Smooth muscle cell (in vitro differentiated cells): Measurements from ENCODE around the gene TYW1. TPM values are rescaled to one million over a fixed set of nuclear protein-coding genes. Genes with fewer than 3 reads are reported as not detected.
"Not testable (repeated sequence)": the region's sequence is repeated elsewhere in the genome, so short reads cannot be mapped to it uniquely, and the experiment has no call there.

ENCODE experiments used
- DNase-seq: peaks from one replicate; lab custom pipeline; 2025; ENCODE audit not compliant: unreplicated experiment; lab: John Stamatoyannopoulos, UW
- H2AFZ ChIP-seq: fragments of 200-600 bp; sonication (generic); 2 replicates; pipeline ENCODE4 v1.6.0; 2016; ENCODE audit warnings: antibody characterized with exemption, low read depth, mild to moderate bottlenecking
- H3F3A ChIP-seq: fragments of 200-600 bp; sonication (generic); 2 replicates; pipeline ENCODE4 v1.6.0; 2017; ENCODE audit warnings: antibody characterized with exemption, low read depth
- H3K27ac ChIP-seq: fragments of 200-600 bp; sonication (generic); 2 replicates; pipeline ENCODE4 v1.5.1; 2016; ENCODE audit warnings: low read depth, mild to moderate bottlenecking
- H3K27me3 ChIP-seq: fragments of 200-600 bp; sonication (generic); 2 replicates; pipeline ENCODE4 v1.6.1; 2016; ENCODE audit warnings: low read depth, mild to moderate bottlenecking
- H3K36me3 ChIP-seq: fragments of 200-600 bp; sonication (generic); 2 replicates; pipeline ENCODE4 v1.5.1; 2016; ENCODE audit warnings: low read depth
- H3K4me1 ChIP-seq: fragments of 200-600 bp; sonication (generic); 2 replicates; pipeline ENCODE4 v1.5.1; 2016; ENCODE audit warnings: low read depth
- H3K4me2 ChIP-seq: fragments of 200-600 bp; sonication (generic); 2 replicates; pipeline ENCODE4 v1.6.0; 2016; ENCODE audit warnings: mild to moderate bottlenecking
- H3K4me3 ChIP-seq: fragments of 200-600 bp; sonication (generic); 2 replicates; pipeline ENCODE4 v1.5.1; 2016; ENCODE audit warnings: mild to moderate bottlenecking
- H3K79me2 ChIP-seq: fragments of 200-600 bp; sonication (generic); 2 replicates; pipeline ENCODE4 v1.6.0; 2016; ENCODE audit warnings: low read depth, mild to moderate bottlenecking
- H3K9ac ChIP-seq: fragments of 200-600 bp; sonication (generic); 2 replicates; pipeline ENCODE4 v1.6.0; 2016; ENCODE audit warnings: low read depth
- H3K9me3 ChIP-seq: fragments of 200-600 bp; sonication (generic); replicated peaks from 2 replicates; pipeline ENCODE4 v1.5.1; 2016; ENCODE audit warnings: low read depth
- H4K20me1 ChIP-seq: fragments of 200-600 bp; sonication (generic); 2 replicates; pipeline ENCODE4 v1.6.0; 2016; ENCODE audit warnings: low read depth
- CTCF ChIP-seq: fragments of 200-600 bp; sonication (generic); IDR thresholded peaks from 2 replicates; pipeline ENCODE4 v1.5.1; 2017; ENCODE audit warnings: borderline replicate concordance, mild to moderate bottlenecking, antibody characterized with exemption; ENCODE audit not compliant: insufficient read depth, poor library complexity, severe bottlenecking
- WGBS: methylation state at CpG from one replicate; pipeline ENCODE4 v1.1.7; 2016; ENCODE audit warnings: low lambda C conversion rate; 5-methylcytosine and 5-hydroxymethylcytosine counted together
- polyA plus RNA-seq: library from polyadenylated mRNA; unstranded; fragments of >200 nt; fragmentation: Nextera tagmentation; extraction: Ambion mirVana; gene quantifications from 2 replicates; pipeline ENCODE4 v1.2.1, GENCODE V29; 2016
- total RNA-seq: library from RNA; depleted of rRNA; stranded (reverse); fragments of >200 nt; gene quantifications from 2 replicates; pipeline ENCODE4 v1.2.3, GENCODE V29; 2014

Gene TYW1
- total and polyA plus RNA-seq, 2 experiments from 2014 or later, result 12.4 to 42.5 TPM

- 76% methylated on average over 7 of the region's 7 CpGs for WGBS
- Histone ChIP-seq H3K4me2 (no peak overlapping the region), H2AFZ (no peak overlapping the region), H3F3A (no peaks in the 10 kb centered on the region), H3K36me3 (peaks cover 11% of the 10 kb centered on the region), H3K79me2 (no peaks in the 10 kb centered on the region), H3K4me3 (no peak overlapping the region), H3K27me3 (no peaks in the 10 kb centered on the region), H3K9me3 (no peaks in the 10 kb centered on the region), H3K27ac (no peak overlapping the region), H3K4me1 (no peaks in the 10 kb centered on the region), H3K9ac (no peak overlapping the region), H4K20me1 (no peaks in the 10 kb centered on the region)
- TF ChIP-seq CTCF, result no peak
- no peak for DNase-seq
These were observed 22.3 kb downstream of the TYW1 start for GRCh38 chr7:67018940-67019339.

DNA sequence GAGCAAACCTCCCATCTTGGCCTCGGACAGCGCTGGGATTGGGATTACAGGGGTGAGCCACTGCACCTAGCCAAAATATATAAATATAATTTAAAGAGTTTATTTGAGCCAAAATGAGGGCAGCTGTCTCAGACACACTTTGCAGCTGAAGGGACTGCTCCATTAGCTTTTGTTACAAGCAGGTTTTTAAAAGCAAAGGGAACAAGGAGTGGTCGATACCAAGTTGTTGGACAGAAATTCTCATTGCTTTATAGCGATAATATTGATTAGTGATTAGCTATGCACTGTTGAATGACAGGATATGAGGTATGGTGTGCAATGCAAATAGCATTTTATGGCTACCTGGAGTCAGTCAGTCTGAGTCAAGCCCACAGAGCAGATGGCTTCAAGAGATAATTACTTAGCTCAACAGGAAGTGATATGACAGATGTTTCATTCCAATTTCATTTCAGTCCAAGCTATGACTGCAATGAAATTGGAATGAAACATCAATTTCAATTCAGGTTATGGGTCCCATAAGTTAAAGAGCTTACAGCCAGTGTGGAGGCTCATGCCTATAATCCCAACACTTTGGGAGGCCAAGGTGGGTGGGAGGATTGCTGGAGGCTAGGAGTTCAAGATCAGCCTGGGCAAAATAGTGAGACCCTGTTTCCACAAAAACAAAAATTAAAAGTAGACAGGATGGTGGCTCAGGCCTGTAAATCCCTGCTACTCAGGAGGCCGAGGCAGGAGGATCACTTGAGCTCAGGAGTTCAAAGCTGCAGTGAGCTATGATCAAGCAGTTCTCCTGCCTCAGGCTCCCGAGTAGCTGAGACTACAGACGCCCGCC lies 23.1 kb downstream of the TYW1 start:
- WGBS, result 77% methylated on average over 8 of the region's 8 CpGs
- no peak for TF ChIP-seq CTCF
- Histone ChIP-seq H3K9ac (no peak overlapping the region), H3K4me2 (no peak overlapping the region), H4K20me1 (no peaks in the 10 kb centered on the region), H3K4me1 (no peaks in the 10 kb centered on the region), H3F3A (no peaks in the 10 kb centered on the region), H2AFZ (no peak overlapping the region), H3K9me3 (no peaks in the 10 kb centered on the region), H3K79me2 (no peaks in the 10 kb centered on the region), H3K4me3 (no peak overlapping the region), H3K27me3 (no peaks in the 10 kb centered on the region), H3K27ac (no peak overlapping the region), H3K36me3 (peaks cover 11% of the 10 kb centered on the region)
- DNase-seq, result no peak

DNA sequence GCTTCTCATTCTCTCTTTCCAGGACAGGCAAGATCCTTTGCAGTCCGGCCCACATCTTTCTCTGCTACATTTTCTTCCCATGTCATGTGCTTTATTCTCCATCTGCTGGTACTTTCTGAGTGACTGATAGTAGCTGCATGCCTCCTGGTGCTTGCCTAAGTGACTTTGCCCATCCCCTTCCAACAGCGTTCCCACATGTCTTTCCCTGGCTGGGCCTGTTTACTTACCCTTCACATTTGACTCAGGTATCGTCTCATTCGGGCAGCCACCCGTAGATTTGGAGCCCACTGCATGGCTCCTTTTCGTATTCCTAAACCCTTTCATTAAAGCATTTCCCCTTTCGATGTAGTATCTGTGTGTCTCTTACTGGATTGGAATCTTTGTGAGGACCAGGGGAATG lies 24.6 kb downstream of the TYW1 start:
- Histone ChIP-seq H3K4me2 (no peak overlapping the region), H3K9ac (no peak overlapping the region), H3K4me1 (peaks cover 4% of the 10 kb centered on the region), H3F3A (no peaks in the 10 kb centered on the region), H3K27me3 (no peaks in the 10 kb centered on the region), H3K36me3 (peaks cover 11% of the 10 kb centered on the region), H3K79me2 (no peaks in the 10 kb centered on the region), H3K9me3 (no peaks in the 10 kb centered on the region), H3K4me3 (no peak overlapping the region), H3K27ac (no peak overlapping the region), H4K20me1 (no peaks in the 10 kb centered on the region), H2AFZ (no peak overlapping the region)
- TF ChIP-seq CTCF, result no peak
- DNase-seq, result no peak
- 90% methylated on average over 7 of the region's 7 CpGs for WGBS

- Histone ChIP-seq H3K9me3 (no peaks in the 10 kb centered on the region), H3K4me3 (no peak overlapping the region), H4K20me1 (no peaks in the 10 kb centered on the region), H3K4me1 (peaks cover 4% of the 10 kb centered on the region), H2AFZ (no peak overlapping the region), H3K79me2 (no peaks in the 10 kb centered on the region), H3K4me2 (no peak overlapping the region), H3K9ac (no peak overlapping the region), H3K27me3 (no peaks in the 10 kb centered on the region), H3K27ac (no peak overlapping the region), H3F3A (no peaks in the 10 kb centered on the region), H3K36me3 (peaks cover 11% of the 10 kb centered on the region)
- TF ChIP-seq CTCF, result no peak
- 96% methylated on average over 3 of the region's 3 CpGs for WGBS
- no peak for DNase-seq
These were observed 25.9 kb downstream of the TYW1 start for GRCh38 chr7:67022511-67022910.

- not testable (repeated sequence) for H2AFZ ChIP-seq
- peak overlapping the region; percentile 8 for H3K4me3 ChIP-seq
These were observed 28.8 kb downstream of the TYW1 start for GRCh38 chr7:67025459-67025858.

More at GRCh38 chr7:67025459-67025858, 28.8 kb downstream of the TYW1 start:
- Histone ChIP-seq H3K27ac (peak overlapping the region; percentile 92), H3K4me2 (peak overlapping the region; percentile 80), H3K9ac (peak overlapping the region; percentile 50)
- H3K9me3 ChIP-seq, H3F3A ChIP-seq, DNase-seq, H3K4me1 ChIP-seq, H4K20me1 ChIP-seq, H3K27me3 ChIP-seq, H3K79me2 ChIP-seq, H3K36me3 ChIP-seq: not testable (repeated sequence)
- 0% methylated on average over 1 of the region's 1 CpG for WGBS
